Activated T-helper 1 cell treated with Interleukin-2 at 50 U/mL for 16 hours (primary cell): Measurements from ENCODE around the gene TP53.
A peak's percentile ranks its signal among the peaks of the same experiment; 100 is the strongest.

Experiments
- DNase-seq: peaks from one replicate; pipeline ENCODE4 v3.0.0-alpha.2; 2020; ENCODE audit warnings: low read depth

TP53 gene

GRCh38 chr17:7687072-7687907 is at the start of gene TP53:
TP53 (minus strand) TSS chr17:7687490; CDS start chr17:7676594, 10,896 bp downstream.
- peak; percentile 77 for DNase-seq

- no peak for DNase-seq
Observed at GRCh38 chr17:7732981-7733539, 45.8 kb upstream of the TP53 start.

- no peak for DNase-seq
Observed at GRCh38 chr17:7729816-7730215, 42.5 kb upstream of the TP53 start.

GRCh38 chr17:7727886-7728285 is 40.6 kb upstream of the TP53 start:
- no peak for DNase-seq

DNA sequence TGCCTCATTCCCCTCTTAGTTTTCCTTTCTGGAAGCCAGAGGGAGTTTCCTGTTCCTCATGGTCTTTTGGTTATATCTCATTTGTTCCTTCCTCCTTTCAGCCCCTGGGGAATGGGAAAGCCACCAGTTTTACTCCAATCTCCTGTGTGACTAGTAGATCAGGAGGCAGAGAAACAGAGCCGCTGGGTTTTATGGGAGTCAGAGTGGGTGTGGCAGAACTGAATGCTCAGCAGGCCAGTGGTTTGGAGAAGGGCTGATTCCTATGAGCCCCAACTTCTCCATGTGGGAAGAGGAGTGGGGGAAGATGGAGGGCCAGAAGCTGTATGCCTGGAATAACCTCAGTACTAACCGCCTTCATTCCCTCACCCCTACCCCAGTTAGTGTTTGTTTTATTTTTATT is 34.3 kb upstream of the TP53 start:
- DNase-seq, result no peak

GRCh38 chr17:7720125-7720524 is 32.8 kb upstream of the TP53 start:
- no peak for DNase-seq

DNA sequence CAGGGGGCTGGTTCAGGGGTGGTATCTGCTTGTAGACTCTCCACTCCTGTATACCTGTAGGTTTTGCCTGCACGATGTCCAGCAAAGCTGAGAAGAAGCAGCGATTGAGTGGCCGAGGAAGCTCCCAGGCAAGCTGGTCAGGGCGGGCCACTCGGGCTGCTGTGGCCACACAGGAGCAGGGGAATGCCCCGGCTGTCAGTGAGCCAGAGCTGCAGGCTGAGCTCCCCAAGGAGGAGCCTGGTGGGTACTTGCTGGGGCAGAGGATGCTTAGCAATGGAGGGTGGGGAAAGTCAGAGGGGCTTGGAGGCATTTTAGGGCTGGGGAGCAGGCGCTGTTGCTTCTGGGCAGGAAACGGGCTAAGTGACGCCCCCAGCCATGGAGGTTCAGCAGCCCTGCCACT is 32.4 kb upstream of the TP53 start:
- no peak for DNase-seq

- peak; percentile 18 for DNase-seq
Observed at GRCh38 chr17:7717756-7718350, 30.6 kb upstream of the TP53 start.

- peak; percentile 7 for DNase-seq
Observed at GRCh38 chr17:7716901-7717755, 29.8 kb upstream of the TP53 start, which contains the start of gene DNAH2. DNAH2 (plus strand) TSS chr17:7717744; CDS start chr17:7719735, 1,991 bp downstream.

DNA sequence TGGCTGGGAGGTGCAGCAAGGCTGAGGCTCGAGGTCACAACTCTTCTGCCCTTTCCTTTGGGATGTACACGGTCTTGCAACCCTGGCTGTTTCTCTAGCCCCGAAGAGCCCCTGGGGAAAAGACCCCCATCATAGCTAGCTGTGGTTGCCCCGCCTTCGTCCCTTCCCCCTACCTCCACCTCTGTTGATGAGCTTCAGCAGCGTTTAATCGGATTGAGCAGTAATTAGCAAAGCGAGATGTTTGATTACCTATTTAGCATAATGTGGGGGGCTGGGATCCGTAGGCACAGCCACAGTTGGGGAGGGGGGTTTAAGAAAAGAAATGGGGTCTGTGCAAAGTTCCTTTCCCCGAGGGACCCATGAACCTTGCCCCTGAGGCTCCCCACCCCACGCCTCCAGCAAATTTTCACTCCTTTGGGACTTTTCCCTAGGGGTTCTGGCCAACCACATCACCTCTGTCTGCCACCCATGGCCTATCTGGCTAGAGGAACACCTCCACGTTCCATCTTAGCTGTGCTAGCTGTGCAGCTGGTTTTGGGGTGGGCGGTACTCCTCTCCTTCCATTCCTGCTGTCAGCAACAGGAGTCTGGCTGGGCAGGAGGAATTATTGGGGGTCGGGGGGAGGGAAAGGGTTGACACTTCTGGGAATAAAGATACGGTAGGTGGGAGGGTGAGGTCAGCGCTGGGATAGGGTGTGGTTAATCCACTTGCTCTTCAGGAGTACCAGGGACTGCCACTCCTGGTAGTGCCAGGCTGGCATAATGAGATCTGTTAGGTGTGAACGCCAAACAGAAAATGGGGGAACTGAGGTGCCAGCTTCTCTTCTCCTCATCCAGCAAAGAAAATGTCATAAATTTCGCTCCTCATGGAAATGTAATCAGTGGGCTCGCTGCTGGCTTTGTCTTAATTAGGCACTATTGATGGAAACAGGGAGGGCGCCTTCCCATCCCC is 28.9 kb upstream of the TP53 start:
- DNase-seq, result no peak

- DNase-seq, result no peak
Observed at GRCh38 chr17:7714721-7715594, 27.7 kb upstream of the TP53 start.

DNA sequence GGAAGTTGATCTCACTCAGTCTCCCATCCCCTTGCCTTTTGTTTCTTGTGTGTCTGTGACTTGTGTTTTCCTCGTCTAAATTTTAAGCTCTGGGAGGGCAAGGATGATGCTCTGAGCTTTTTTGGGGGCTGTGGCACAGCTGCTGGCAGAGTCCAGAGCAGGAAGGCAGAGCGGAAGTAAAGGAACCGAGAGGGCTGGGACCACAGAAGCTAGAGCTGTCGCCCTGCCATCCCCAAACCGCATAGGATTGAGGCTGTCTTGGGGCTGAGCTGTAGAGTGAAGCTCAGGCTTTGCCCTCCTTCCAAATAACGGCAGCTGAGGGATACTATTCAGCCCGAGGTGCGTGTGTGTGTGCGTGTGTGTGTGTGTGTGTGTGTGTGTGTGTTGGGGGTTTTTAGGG is 26.5 kb upstream of the TP53 start:
- no peak for DNase-seq

GRCh38 chr17:7712111-7712771 is 25.0 kb upstream of the TP53 start:
- no peak for DNase-seq

DNA sequence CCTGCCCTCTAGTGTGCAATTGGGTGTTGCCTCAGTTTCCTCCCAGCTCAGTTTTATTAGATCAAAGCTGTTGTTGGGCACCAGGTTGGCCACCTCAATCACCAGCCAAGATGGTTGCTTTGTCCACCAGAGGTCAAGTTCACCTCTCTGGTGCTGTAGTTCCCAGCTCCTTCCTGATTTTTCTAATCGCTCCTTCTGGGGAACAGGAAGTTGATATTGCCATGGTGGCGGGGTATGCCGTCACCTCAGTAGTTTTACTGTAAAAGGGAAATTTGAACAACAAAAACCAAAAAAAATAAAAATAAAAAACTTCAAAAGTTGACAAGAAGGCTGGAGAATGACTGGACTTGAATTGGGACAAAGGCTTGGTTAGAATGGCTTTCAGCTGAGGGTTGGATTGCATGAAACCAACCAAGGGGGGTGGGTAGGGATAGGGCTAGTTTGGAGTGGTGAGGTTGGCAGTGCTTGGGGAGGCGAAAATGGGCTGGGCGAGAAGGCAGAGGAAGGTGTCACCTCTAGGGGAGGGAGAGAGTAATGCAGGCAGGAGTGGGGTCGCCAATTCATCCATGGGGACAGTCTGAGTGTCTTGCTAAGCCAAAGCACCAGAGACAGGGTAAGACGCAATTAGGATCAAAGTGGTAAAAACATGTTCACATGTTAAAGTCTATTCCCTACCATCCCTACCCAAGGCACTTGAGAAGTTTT is 23.9 kb upstream of the TP53 start:
- DNase-seq, result no peak

DNA sequence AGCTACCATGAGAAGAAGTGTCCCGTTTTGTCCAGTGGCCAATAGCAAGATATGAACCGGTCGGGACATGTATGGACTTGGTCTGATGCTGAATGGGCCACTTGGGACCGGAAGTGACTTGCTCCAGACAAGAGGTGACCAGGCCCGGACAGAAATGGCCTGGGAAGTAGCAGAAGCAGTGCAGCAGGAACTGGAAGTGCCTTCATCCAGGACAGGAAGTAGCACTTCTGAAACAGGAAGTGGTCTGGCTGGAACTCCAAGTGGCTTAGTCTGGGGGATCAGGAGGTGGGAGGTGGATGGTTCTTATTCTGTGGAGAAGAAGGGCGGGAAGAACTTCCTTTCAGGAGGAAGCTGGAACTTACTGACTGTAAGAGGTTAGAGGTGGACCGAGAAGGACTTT is 23.0 kb upstream of the TP53 start:
- DNase-seq, result no peak

GRCh38 chr17:7709031-7709430 is 21.7 kb upstream of the TP53 start:
- DNase-seq, result no peak

DNA sequence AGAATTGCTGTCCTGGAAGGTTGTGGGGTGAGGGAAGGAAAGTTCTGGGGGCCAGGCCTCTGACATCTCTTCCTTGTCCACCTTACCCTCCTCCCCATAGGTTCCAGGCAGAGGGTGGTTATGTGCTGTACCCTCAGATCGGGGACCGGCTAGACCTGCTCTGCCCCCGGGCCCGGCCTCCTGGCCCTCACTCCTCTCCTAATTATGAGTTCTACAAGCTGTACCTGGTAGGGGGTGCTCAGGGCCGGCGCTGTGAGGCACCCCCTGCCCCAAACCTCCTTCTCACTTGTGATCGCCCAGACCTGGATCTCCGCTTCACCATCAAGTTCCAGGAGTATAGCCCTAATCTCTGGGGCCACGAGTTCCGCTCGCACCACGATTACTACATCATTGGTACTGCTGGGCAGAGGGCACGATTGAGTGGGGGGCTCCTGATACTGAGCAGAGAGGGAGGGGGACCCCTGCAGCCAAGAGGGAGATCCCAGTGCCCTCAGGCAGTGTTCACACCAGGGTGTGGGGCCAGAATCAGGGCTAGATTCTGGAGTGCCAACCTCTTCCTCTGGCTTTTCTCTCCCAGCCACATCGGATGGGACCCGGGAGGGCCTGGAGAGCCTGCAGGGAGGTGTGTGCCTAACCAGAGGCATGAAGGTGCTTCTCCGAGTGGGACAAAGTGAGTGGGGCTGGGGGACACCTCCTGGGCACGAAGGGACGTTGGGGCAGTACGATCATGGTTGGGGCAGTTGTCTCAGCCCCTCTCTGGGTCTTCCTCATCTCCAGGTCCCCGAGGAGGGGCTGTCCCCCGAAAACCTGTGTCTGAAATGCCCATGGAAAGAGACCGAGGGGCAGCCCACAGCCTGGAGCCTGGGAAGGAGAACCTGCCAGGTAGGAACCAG is 20.8 kb upstream of the TP53 start:
- no peak for DNase-seq

DNA sequence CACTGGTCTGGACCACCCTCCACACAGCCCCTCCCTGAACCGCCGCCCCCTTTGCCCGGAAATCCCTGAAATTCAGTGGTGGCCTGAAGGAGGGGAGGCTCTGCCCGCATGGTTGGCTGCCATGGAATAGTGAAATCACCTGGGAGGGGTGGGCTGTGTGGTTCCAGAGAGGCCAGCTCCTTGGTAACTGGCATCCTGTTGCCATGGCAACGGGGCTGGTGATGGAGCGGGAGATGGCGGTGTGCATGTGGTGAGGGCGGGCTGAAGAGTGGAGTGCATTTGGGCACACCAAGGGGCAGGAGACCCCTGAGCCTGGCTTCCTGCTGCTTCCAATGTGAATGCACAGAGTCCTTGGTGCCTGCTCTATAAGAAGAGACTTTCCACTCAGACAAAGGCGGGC is 20.2 kb upstream of the TP53 start:
- DNase-seq, result no peak
